Glutamatergic neuron (in vitro differentiated cells): ENCODE measurements around the gene PLCB4. TPM values are rescaled to one million over a fixed set of nuclear protein-coding genes. Genes with fewer than 3 reads are reported as not detected.

ENCODE experiments used
- DNase-seq: peaks from one replicate; pipeline ENCODE4 v3.0.0; 2022
- H3K27ac Mint-ChIP-seq: one replicate; pipeline ENCODE4 v1.8.0; 2020; ENCODE audit warnings: mild to moderate bottlenecking, mixed read lengths, inconsistent platforms; ENCODE audit not compliant: unreplicated experiment
- H3K27me3 Mint-ChIP-seq: one replicate; pipeline ENCODE4 v1.8.0; 2020; ENCODE audit warnings: mild to moderate bottlenecking, moderate library complexity, mixed read lengths, inconsistent platforms; ENCODE audit not compliant: unreplicated experiment
- H3K36me3 Mint-ChIP-seq: one replicate; pipeline ENCODE4 v1.8.0; 2020; ENCODE audit warnings: mild to moderate bottlenecking, mixed read lengths, inconsistent platforms; ENCODE audit not compliant: unreplicated experiment
- H3K4me1 Mint-ChIP-seq: one replicate; pipeline ENCODE4 v1.8.0; 2020; ENCODE audit warnings: mild to moderate bottlenecking, low read depth, mixed read lengths, inconsistent platforms; ENCODE audit not compliant: unreplicated experiment
- H3K4me3 Mint-ChIP-seq: one replicate; pipeline ENCODE4 v1.8.0; 2020; ENCODE audit warnings: mild to moderate bottlenecking, mixed read lengths, inconsistent platforms; ENCODE audit not compliant: unreplicated experiment
- H3K9me3 Mint-ChIP-seq: one replicate; pipeline ENCODE4 v1.8.0; 2020; ENCODE audit warnings: mild to moderate bottlenecking, moderate library complexity, mixed read lengths, inconsistent platforms; ENCODE audit not compliant: unreplicated experiment
- total RNA-seq: library from RNA; stranded (reverse); fragmentation: NEBNext Ultra II Directional; extraction: Animal tissue kit (Norgen Biotek cat#: 25700); gene quantifications from one replicate; pipeline ENCODE4 v1.2.1, GENCODE V29; 2021; ENCODE audit not compliant: unreplicated experiment
- TF ChIP-seq, protein P1 (sequence below): fragments of 200-600 bp; sonication (generic); IDR thresholded peaks from one replicate; pipeline ENCODE4 v1.5.0; 2021; ENCODE audit not compliant: partially characterized antibody, unreplicated experiment

The PLCB4 gene
- total RNA-seq, 1 donor from 2014 or later, result 28.9 TPM

DNA sequence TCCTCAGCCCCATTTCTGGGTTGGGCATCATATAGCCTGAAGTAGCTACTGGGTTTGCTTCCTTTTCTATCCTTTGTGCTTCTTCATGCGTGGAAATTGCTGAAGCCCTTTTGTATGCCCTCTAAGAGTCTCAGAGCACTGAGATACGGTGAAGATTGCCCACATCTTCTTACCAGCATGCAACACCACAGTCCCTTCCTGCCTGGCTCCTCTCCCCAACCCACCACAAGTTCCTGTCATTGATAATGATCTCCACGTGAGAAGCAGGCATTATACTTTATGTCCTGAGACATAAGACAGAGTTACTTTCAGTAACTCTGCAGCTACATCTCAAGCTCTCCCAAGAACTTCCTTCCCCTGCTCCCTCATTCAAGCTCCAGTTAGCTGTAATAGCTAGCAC, 15.8 kb upstream of the PLCB4 start:
- no peaks in the 10 kb centered on the region for H3K4me1 Mint-ChIP-seq
- H3K36me3 Mint-ChIP-seq, result peaks cover 9% of the 10 kb centered on the region
- no peak for DNase-seq
- H3K27ac Mint-ChIP-seq, result no peak overlapping the region
- H3K9me3 Mint-ChIP-seq, result peaks cover 3% of the 10 kb centered on the region
- peaks cover 1% of the 10 kb centered on the region for H3K27me3 Mint-ChIP-seq
- TF ChIP-seq, protein P1, sequence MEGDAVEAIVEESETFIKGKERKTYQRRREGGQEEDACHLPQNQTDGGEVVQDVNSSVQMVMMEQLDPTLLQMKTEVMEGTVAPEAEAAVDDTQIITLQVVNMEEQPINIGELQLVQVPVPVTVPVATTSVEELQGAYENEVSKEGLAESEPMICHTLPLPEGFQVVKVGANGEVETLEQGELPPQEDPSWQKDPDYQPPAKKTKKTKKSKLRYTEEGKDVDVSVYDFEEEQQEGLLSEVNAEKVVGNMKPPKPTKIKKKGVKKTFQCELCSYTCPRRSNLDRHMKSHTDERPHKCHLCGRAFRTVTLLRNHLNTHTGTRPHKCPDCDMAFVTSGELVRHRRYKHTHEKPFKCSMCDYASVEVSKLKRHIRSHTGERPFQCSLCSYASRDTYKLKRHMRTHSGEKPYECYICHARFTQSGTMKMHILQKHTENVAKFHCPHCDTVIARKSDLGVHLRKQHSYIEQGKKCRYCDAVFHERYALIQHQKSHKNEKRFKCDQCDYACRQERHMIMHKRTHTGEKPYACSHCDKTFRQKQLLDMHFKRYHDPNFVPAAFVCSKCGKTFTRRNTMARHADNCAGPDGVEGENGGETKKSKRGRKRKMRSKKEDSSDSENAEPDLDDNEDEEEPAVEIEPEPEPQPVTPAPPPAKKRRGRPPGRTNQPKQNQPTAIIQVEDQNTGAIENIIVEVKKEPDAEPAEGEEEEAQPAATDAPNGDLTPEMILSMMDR, result no peak
- no peak overlapping the region for H3K4me3 Mint-ChIP-seq

- no peak for DNase-seq
- TF ChIP-seq, protein P1, result no peak
- no peaks in the 10 kb centered on the region for H3K27me3 Mint-ChIP-seq
- no peak overlapping the region for H3K4me3 Mint-ChIP-seq
- no peak overlapping the region for H3K27ac Mint-ChIP-seq
- H3K9me3 Mint-ChIP-seq, result peaks cover 3% of the 10 kb centered on the region
- no peaks in the 10 kb centered on the region for H3K4me1 Mint-ChIP-seq
- peaks cover 3% of the 10 kb centered on the region for H3K36me3 Mint-ChIP-seq
Observed at GRCh38 chr20:9054176-9054575, 14.7 kb upstream of the PLCB4 start.

DNA sequence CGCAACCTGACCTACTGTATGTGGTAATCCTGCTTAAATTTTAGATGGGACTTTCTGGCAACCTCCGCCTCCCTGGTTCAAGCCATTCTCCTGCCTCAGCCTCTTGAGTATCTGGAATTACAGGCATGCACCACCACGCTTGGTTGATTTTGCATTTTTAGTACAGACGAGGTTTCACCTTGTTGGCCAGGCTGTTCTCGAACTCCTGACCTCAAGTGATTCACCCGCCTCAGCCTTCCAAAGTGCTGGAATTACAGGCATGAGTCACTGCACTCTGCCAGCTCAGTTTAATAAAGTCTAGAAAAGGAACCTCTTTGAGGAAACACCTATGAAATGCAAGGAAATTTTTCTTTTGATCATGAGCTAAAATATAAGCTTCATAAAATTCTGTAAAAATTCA, 9.0 kb upstream of the PLCB4 start:
- Mint-ChIP-seq H3K27ac (no peak overlapping the region), H3K4me1 (no peaks in the 10 kb centered on the region), H3K27me3 (no peaks in the 10 kb centered on the region), H3K36me3 (peaks cover 8% of the 10 kb centered on the region), H3K4me3 (no peak overlapping the region), H3K9me3 (no peaks in the 10 kb centered on the region)
- TF ChIP-seq, protein P1, result no peak
- no peak for DNase-seq

GRCh38 chr20:9061434-9061833, 7.5 kb upstream of the PLCB4 start:
- TF ChIP-seq, protein P1, result no peak
- Mint-ChIP-seq H3K27ac (no peak overlapping the region), H3K9me3 (peaks cover 7% of the 10 kb centered on the region), H3K36me3 (peaks cover 8% of the 10 kb centered on the region), H3K27me3 (no peaks in the 10 kb centered on the region), H3K4me1 (peaks cover 7% of the 10 kb centered on the region), H3K4me3 (no peak overlapping the region)
- no peak for DNase-seq

GRCh38 chr20:9062066-9062465, 6.8 kb upstream of the PLCB4 start:
- TF ChIP-seq, protein P1, result no peak
- Mint-ChIP-seq H3K27me3 (no peaks in the 10 kb centered on the region), H3K36me3 (peaks cover 8% of the 10 kb centered on the region), H3K4me1 (peaks cover 10% of the 10 kb centered on the region), H3K4me3 (no peak overlapping the region), H3K27ac (no peak overlapping the region), H3K9me3 (peaks cover 12% of the 10 kb centered on the region)
- DNase-seq, result no peak
